GM12873 (cell line): Measurements from ENCODE around the gene WNT7A.

ENCODE experiments used
- TF ChIP-seq, protein P1 (sequence below): IDR thresholded peaks from 2 replicates; pipeline ENCODE4 v1.5.1; 2012; ENCODE audit warnings: low read depth, mild to moderate bottlenecking, moderate library complexity, low read length, control low read depth; ENCODE audit not compliant: insufficient read depth; ENCODE audit errors: missing control alignments

The WNT7A gene

DNA sequence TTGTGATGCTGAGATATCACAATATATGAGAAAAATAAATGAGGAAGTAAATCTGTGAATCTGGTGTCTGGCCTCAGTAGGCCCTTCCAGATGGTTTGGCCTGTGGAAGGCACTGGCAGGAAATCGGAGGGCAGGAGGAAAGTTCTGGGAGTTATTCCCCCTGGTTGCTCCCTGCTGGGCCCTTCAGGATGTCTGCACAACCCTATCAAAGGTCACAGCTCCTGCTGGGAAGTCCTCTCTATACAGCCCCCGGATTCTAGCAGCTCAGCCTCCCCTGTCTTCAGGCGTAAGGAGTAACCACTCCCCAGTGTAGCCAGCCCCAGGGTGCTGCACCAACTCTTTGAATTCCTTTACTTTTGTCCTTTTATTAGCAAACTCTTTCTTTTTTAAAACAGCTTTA lies 56.2 kb downstream of the WNT7A start:
- TF ChIP-seq, protein P1, sequence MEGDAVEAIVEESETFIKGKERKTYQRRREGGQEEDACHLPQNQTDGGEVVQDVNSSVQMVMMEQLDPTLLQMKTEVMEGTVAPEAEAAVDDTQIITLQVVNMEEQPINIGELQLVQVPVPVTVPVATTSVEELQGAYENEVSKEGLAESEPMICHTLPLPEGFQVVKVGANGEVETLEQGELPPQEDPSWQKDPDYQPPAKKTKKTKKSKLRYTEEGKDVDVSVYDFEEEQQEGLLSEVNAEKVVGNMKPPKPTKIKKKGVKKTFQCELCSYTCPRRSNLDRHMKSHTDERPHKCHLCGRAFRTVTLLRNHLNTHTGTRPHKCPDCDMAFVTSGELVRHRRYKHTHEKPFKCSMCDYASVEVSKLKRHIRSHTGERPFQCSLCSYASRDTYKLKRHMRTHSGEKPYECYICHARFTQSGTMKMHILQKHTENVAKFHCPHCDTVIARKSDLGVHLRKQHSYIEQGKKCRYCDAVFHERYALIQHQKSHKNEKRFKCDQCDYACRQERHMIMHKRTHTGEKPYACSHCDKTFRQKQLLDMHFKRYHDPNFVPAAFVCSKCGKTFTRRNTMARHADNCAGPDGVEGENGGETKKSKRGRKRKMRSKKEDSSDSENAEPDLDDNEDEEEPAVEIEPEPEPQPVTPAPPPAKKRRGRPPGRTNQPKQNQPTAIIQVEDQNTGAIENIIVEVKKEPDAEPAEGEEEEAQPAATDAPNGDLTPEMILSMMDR: no peak

DNA sequence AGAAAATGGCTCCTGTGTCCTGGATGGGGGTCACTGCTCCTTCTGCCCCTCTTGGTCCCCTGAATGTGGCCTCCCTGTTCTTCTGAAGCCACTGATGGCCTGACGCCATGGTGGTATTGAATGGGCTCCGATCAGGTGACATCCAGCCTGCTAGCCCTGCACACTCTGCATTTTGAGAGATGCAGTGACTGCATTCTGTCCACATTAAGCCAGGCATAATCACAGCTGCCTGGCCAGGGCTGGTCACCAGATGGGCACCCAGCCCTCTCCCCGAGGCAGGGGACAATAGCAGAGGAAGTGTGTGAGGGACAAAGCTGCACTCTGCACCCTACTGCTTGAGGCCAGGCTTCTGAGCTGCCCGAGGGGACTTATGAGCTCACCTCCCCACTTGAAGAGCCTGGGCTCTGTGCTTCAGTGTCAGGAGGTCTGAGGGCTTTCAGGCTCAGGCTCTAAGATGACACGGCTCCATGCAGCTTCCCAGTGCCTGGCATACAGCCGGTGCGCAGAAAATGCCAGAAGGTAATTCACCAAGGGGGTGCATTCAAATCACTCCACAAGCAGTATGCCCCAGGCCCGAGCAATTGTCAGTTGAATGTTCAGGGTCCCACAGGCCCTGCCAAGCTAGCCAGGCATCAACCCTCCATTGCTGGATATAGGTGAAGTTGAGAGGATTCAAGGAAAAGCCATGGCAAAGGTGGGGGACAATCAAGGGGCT lies 56.8 kb downstream of the WNT7A start:
- TF ChIP-seq, protein P1: no peak

DNA sequence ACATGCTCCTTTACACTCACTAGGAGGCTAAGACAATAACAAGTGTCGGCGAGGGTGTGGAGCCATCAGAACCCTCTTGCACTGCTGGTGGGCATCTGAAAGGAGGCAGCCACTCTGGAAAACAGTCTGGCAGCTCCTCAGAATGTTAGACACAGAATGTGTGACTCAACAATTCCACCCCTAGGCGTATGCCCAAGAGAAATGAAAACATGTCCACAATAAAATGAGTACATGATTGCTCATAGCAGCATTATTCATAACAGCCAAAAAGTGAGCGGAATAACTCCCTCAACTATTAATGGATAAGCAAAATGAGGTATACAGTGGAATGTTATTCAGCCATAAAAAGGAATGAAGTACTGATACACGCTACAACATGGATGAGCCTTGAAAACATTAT lies 57.8 kb downstream of the WNT7A start:
- TF ChIP-seq, protein P1: no peak

DNA sequence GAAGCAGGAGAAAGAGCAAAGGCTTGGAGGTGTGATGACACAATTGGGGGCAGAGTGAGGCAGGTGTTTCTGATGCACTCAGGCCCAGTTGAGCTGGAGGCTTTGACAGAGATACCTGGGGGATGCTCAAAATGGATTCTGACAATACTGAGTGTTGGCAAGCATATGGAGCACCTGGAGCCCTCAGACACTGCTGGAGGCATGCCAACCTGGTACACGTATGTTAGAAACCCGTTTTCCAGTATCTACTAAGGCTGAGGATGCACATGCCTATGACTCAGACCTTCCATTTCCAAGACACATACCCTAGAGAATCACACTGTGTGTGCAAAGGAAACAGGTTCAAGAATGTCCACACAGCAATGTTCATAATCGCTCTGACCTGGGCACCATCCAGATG lies 58.7 kb downstream of the WNT7A start:
- TF ChIP-seq, protein P1: no peak

DNA sequence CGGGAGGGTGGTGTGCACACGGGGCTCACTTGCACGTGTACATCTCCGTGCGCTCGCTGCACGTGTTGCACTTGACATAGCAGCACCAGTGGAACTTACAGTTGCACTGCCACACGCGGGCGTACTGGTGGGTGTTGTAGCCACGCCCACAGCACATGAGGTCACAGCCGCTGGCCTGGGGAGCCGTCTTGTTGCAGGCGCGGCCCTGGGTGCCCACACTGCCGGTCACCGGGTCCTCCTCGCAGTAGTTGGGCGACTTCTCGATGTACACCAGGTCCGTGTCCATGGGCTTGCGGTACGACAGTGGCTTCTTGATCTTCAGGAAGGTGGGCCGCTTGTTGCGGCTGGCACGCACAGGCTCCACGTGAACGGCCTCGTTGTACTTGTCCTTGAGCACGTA lies 61.0 kb downstream of the WNT7A start:
- TF ChIP-seq, protein P1: no peak

DNA sequence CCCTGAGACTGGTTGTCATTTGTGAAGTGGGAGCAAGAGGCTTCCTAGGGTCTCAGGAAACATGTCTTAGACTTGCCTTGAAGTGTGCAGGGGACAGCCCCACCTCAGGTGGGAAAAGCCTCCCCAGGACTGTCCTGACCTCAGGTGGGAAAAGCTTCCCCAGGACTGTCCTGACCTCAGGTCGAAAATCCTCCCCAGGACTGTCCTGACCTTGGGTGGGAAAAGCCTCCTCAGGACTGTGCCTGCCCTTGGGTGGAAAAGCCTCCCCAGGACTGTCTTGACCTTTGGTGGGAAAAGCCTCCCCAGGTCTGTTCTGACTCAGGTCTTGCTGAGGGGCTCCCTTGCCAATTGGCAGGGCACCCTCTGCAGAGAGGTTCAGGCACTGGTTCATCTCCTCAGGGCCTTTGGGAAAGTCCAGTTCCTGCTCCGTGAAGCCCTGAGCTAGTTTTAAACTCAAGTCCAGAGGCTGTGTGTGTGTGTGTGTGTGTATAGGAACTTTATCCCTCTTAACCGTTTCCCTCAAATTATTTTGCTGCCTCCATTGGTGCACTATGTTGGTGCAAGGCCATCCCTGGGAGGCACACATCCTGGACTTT lies 64.7 kb downstream of the WNT7A start:
- TF ChIP-seq, protein P1: no peak

DNA sequence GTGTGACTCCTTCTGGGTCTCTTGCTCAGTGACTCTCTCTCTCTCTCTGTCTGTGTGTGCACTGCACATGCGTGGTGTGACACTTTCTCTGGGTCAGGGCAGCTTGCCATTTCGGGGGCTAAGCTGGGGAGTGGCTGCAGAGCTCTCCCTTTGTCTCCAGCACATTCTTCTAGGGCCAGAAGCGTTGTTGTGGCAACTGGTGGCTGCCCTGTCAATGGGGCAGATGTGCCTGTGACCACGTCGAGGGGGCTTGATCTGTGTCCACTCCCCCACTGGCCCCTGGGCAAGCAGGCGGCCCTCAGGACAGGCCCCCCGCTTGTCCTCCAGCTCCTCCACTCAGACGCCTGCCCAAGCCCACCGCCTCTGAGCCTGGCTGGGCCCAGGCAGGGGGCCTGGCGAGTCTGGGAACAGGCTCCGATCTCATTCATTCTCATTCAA lies 67.8 kb downstream of the WNT7A start:
- TF ChIP-seq, protein P1: no peak
